Measurements from ENCODE around the gene GID8. TPM values are rescaled to one million over a fixed set of nuclear protein-coding genes. Genes with fewer than 3 reads are reported as not detected.

The GID8 gene
- total and polyA plus RNA-seq, 2 of the 13 experiments (the other 11 are each of a cell fraction or from before 2014, with no cell fraction given) = 39.6 to 59.8 TPM

- 0 out of 2 replicates have a peak, but pooled peaks have one; percentile 83 for TF ChIP-seq FOXO4 (CRISPR knock-in tag; conservative IDR thresholded peaks at IDR 0.05)
- TF ChIP-seq MEIS1 (CRISPR knock-in tag; IDR thresholded peaks at IDR 0.05; ENCODE audit: borderline replicate concordance) = 0 out of 2 replicates have a peak, but pooled peaks have one; percentile 78
- no peak for TF ChIP-seq ZNF724P (CRISPR knock-in tag; IDR thresholded peaks at IDR 0.05; ENCODE audit: borderline replicate concordance)
- no peak for TF ChIP-seq ZNF776 (CRISPR knock-in tag; IDR thresholded peaks at IDR 0.05)
- TF ChIP-seq RERE (CRISPR knock-in tag; IDR thresholded peaks at IDR 0.05; ENCODE audit: low read depth) = no peak
- TF ChIP-seq ZNF790 (CRISPR knock-in tag; IDR thresholded peaks at IDR 0.05; ENCODE audit: borderline replicate concordance) = no peak
- TF ChIP-seq ZNF142 (CRISPR knock-in tag; IDR thresholded peaks at IDR 0.05) = 0 out of 2 replicates have a peak, but pooled peaks have one; percentile 4
- TF ChIP-seq ZBTB44 (CRISPR knock-in tag; IDR thresholded peaks at IDR 0.05) = no peak
- peak; percentile 1; the same call in 1 of the 2 replicates for TF ChIP-seq MZF1 (CRISPR knock-in tag; IDR thresholded peaks at IDR 0.05; ENCODE audit: borderline replicate concordance)
- no peak; the same call in 1 of the 2 replicates for TF ChIP-seq SSRP1 (CRISPR knock-in tag; IDR thresholded peaks at IDR 0.05)
- TF ChIP-seq BRF2 (CRISPR knock-in tag; IDR thresholded peaks at IDR 0.05) = no peak
- TF ChIP-seq NR2F6 (IDR thresholded peaks at IDR 0.05) = peak; percentile 3; the same call in 1 of the 2 replicates
- TF ChIP-seq NR2F6 (CRISPR knock-in tag; IDR thresholded peaks at IDR 0.05) = no peak
- TF ChIP-seq CBFB (CRISPR knock-in tag; IDR thresholded peaks at IDR 0.05) = no peak
- TF ChIP-seq ZNF577 (CRISPR knock-in tag; IDR thresholded peaks at IDR 0.05; ENCODE audit: borderline replicate concordance, low read depth) = no peak
These were observed 12.9 kb upstream of the GID8 start (continued) for GRCh38 chr20:62925076-62925419.
